GM19397 (cell line): ENCODE data around the gene SHISAL1.
"Not testable (repeated sequence)": the region's sequence is repeated elsewhere in the genome, so short reads cannot be mapped to it uniquely, and the experiment has no call there.

Source experiments
- ATAC-seq: cut with Tn5 transposase; IDR thresholded peaks from one replicate; pipeline ENCODE4 v1.9.1; 2021; ENCODE audit warnings: mild to moderate bottlenecking, moderate library complexity; ENCODE audit not compliant: unreplicated experiment

Gene SHISAL1

GRCh38 chr22:44244265-44244822, 68.4 kb downstream of the SHISAL1 start:
- no peak for ATAC-seq

DNA sequence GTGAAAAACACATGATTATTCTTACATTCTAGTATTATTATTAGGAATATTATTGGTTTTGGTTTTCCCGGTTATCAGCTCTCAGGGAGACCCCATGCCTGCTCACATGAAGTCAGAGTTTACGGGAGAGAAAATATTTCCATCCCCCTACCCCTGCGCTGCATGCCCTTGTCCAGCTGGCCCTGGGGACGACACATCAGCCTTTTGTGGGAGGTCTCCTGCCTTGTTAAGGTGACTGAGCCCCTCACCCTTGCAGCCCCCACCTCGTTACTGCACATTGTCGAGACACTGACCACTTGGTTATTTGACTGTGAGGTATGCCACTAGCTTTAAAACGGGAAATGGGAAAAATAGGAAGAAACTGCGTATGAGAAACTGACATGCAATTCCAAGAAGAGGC, 69.0 kb downstream of the SHISAL1 start:
- no peak for ATAC-seq

DNA sequence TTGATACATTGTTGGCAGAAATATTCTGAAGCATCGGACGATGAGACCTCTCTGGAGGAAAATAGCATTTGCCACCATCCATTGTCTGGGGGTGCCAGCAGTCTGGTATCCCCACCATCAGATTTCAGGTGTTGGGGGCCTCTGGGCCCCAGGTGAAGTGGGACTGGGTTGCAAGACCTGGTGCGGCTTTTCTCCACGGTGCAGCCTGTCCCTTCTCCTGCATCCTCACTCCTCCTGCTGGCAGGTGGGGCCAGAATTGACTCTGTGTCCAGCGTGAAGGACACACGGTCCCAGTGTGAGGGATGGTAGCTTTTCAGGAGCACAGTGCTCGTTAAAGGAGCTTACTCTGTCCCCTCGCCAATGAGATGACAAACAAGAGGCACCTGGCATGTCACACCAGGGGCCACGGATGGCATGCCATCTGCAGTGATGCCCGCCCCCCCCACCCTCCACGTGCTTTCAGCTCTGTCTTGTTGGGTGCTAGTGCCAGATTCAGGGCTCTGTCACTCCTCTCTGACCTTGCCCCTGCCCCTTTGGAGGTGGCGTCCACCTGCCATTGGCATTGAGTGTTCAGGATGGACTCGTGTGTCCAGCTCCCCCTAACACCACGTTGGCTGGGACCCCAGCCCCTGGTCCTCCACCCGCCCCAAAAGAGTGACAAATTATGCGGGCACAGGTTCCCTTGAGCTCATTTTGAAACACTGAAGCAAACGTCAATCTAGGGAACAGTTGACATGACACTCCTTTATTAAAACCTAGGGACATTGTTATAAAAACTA, 69.6 kb downstream of the SHISAL1 start:
- no peak for ATAC-seq

DNA sequence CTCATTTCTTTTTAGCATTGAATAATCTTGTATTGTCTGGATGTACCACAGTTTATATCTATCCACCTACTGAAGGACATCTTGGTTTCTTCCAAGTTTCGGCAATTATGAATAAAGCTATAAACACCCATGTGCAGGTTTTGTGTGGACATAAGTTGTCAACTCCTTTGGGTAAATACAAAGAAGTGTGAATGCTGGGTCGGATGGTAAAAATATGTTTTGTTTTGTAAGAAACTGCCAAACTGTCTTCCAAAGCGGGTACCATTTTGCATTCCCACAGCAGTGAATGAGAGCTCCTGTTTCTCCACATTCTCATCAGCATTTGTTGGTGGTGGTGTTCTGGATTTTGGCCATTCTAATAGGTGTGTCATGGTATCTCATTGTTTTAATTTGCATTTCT, 71.6 kb downstream of the SHISAL1 start:
- not testable (repeated sequence) for ATAC-seq

DNA sequence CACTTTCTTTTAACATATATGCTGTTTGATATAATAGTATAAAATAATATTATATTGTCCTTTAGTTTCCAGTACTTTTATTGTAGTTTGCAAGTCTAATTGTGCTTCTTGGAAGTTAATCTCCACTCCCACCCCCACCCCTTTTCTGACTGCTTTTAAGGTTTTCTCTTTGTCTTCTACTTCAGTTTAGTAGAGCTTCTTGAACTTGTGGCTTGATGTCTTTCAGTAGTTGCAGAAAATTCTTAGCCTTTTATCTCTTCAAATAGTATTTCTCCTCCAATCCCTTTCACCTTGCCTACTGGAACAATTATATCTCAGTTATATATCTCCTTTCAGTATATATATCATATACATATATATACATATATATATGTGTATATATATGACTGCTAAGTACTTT, 75.5 kb downstream of the SHISAL1 start:
- no peak for ATAC-seq

DNA sequence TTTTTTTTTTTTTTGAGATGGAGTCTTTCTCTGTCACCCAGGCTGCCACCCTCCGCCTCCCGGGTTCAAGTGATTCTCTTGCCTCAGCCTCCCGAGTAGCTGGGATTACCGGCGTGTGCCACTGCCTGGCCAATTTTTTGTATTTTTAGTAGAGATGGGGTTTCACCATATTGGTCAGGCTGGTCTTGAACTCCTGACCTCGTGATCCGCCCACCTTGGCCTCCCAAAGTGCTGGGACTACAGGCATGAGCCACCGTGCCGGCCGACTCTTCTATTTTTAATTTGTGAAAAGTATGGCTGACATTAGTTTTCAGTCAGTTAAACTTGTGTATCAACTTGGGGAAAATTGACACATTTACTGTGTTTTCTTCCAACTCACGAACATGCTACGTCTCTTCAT, 78.4 kb downstream of the SHISAL1 start:
- ATAC-seq, result not testable (repeated sequence)

DNA sequence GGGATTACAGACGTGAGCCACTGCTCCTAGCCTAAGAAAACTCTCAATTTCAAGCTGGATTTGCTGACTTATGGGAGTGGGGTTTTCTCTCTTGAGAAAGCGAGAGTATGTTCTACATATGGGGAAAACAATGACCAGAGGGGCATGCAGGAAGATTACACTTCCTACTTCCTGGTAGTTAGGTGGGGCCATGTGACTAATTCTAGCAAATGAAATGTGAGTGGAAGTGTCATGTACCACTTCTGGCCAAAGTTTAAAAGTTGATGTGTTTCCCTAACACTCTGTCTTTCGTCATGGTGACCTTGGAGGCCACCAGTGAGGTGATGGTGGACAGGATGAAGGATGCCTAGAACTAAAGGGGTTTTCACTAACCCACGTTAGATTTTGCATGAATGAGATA, 81.5 kb downstream of the SHISAL1 start:
- ATAC-seq, result no peak

DNA sequence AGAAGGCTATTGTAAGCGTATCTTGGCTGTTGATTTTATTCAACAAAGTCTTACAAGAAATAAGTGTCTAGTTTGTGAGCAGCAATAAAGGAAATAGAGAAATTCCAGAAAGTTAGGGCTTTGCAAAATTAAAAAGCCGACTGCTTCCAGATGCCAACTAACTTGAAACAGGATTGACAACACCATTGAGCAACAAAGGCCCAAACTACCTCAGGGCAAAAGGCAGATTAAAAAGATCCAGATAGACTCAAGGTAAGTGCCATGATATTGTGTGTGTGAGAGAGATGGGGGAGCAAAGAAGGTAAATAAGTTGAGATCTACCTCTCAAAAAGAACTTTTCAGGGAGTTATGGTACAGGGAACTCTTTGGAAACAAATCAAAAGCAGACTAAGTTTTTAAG, 82.9 kb downstream of the SHISAL1 start:
- ATAC-seq, result no peak

DNA sequence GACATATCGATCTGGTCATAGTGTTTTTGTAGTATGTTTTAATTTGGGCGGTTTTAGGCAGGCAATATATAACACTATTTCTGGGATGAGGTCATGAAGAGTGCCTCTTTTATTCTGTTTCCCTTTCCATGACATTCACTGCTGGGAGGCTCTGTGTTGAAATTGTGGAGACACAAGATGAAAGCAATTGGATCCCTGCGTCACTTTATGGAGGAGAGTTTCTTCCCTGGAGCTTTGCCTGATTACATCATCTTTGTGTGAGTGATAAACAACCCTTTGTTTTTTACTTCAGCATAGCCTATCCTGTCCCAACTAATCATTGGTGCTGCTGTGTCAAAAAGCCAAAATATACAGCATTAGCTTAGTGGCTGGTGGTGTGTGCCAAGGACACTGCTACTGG, 83.4 kb downstream of the SHISAL1 start:
- no peak for ATAC-seq

GRCh38 chr22:44225812-44226211, 86.9 kb downstream of the SHISAL1 start:
- no peak for ATAC-seq

GRCh38 chr22:44225091-44225689, 87.6 kb downstream of the SHISAL1 start:
- ATAC-seq, result no peak

GRCh38 chr22:44224166-44224565, 88.6 kb downstream of the SHISAL1 start:
- ATAC-seq, result no peak

DNA sequence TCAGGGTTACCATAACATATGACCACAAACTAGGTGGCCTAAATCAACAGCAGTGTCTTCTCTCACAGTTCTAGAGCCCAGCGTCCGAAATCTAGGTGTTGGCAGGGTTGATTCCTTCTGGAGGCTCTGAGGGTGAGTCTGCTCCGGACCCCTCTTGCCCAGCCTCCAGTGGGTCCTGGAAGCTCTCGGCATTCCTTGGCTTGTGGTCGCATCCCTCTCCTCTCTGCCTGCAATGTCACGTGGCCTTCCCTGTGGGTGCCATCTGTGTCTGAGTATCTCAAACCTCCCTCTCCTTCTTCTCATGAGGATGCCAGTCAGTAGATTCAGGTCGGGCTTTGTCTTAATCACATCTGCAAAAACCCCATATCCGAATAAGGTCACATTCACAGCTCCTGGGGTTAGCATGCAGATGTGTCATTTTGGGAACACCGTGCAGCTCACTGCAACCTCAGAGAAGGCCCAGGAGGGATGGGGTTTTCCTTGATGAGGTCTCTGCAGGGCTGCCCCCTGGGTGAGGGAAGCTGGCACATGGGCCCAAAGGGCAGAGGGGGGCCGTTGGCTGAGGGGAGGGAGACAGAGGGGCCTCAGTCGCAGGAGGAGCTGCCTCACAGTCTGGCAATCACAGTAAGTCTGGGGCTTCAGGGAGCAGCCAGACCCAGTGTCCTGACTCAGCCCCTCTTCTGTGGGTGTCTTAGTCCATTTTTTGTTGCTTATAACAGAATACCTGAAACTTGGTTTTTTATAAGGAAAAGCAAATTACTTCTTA, 90.9 kb downstream of the SHISAL1 start:
- ATAC-seq, result no peak

DNA sequence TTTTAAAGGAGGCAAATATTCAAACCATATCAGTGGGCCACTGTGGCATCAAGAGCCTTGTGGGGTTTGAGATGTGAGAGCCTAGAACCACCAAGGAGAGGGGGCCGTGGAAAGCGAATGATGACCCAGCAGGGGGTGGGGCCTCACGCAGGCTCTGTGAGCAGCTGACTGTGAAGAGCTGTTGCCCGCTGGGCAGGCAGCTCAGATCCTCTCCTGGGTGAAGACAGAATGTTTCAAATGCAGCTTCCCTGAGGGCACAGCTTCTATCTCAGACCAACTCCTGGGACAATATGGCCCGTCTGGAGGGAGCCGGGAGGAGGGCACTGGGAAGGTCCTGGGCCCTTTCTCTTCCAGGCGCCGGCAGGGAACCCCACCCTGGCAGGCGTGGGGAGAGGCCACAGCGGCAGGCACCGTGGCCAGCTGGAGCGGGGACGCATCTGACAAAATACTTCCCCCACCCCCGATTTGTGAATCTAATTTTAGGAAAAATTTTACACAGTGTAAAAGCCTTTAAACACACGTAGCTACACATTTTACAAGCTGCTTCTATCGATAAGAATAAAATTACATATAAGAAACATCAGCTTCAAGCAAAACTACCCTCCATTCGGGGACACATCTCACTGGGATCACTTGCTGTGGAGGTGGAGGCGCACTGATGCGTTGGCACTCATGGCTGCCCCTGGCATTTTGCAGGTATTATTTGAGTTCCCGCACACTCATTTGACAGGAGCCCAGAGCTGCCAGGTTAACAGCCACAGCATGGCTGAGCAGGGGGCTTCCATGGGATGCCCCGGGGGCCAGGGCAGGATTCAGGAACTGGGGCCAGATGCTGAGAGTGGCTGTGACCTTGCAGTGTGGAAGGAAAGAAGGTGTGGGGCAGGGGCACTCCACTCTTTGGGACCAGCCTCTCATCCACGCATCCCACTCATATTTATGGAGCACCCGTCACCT, 91.7 kb downstream of the SHISAL1 start:
- ATAC-seq, result no peak

- ATAC-seq, result no peak
These were observed 93.5 kb downstream of the SHISAL1 start for GRCh38 chr22:44219101-44219870.

DNA sequence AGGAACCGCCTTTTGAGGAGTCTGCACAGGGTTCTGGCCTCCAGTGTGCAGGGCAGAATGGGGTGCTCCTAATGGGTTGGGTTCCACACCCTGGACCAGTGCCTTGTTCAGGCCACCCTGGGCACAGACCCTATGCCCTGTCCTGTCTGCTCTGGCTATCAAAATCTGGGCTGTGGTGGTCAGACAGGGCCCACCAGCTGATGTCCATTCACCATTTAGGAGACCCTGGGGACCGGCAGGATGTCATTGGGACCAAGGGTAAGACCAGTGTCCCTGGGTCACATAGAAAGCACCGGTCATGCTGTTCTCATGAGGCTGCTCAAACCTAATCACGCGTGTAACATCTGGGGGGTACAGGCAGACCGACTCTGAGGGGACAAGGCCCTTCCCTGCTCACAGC, 94.7 kb downstream of the SHISAL1 start:
- no peak for ATAC-seq

GRCh38 chr22:44217346-44217745, 95.4 kb downstream of the SHISAL1 start:
- no peak for ATAC-seq

DNA sequence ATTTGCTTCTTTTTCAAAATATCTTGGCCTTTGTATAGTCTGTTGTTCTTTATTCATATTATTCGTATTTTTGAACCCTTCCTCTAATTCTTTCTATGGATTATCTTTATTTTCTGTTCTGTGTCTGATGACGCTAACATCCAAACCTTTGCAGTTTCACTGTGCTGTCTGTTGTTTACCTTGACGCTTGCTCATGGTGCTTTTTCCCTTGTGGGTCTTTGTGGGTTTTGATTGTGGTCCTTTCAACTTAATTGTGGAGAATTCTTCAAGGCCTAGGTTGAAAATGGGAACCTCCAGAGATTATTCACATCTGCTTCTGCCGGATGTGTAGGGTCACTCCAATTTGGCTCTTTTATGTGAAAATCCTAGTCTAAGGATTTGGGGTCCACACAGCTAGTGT, 97.5 kb downstream of the SHISAL1 start:
- ATAC-seq, result no peak

- ATAC-seq, result no peak
These were observed 98.0 kb downstream of the SHISAL1 start for GRCh38 chr22:44214764-44215163.

- ATAC-seq, result no peak
These were observed 98.6 kb downstream of the SHISAL1 start for GRCh38 chr22:44214187-44214586.
